ENCODE measurements around the gene LRP5.
A peak's percentile ranks its signal among the peaks of the same experiment; 100 is the strongest.
"Not testable (repeated sequence)": the region's sequence is repeated elsewhere in the genome, so short reads cannot be mapped to it uniquely, and the experiment has no call there.

Gene LRP5

GRCh38 chr11:68340784-68341556 lies 28.6 kb downstream of the LRP5 start:
- TF ChIP-seq CTCF (IDR thresholded peaks at IDR 0.05; ENCODE audit: low read length, missing control alignments), result no peak
- DNase-seq (ENCODE audit: low read depth), result no peak
- H3K4me3 ChIP-seq (replicated peaks; ENCODE audit: low read depth, low read length), result no peak overlapping the region

GRCh38 chr11:68341557-68342458 lies 29.4 kb downstream of the LRP5 start:
- H3K4me3 ChIP-seq (replicated peaks; ENCODE audit: low read depth, low read length), result no peak overlapping the region
- no peak for DNase-seq (ENCODE audit: low read depth)
- TF ChIP-seq CTCF (IDR thresholded peaks at IDR 0.05; ENCODE audit: low read length, missing control alignments), result peak; percentile 3

- no peak for TF ChIP-seq CTCF (IDR thresholded peaks at IDR 0.05; ENCODE audit: low read length, missing control alignments)
- H3K4me3 ChIP-seq (replicated peaks; ENCODE audit: low read depth, low read length), result no peak overlapping the region
- no peak for DNase-seq (ENCODE audit: low read depth)
These were observed 30.2 kb downstream of the LRP5 start for GRCh38 chr11:68342459-68343158.

- no peak for TF ChIP-seq CTCF (IDR thresholded peaks at IDR 0.05; ENCODE audit: low read length, missing control alignments)
- H3K4me3 ChIP-seq (replicated peaks; ENCODE audit: low read depth, low read length), result no peak overlapping the region
- DNase-seq (ENCODE audit: low read depth), result no peak
These were observed 31.4 kb downstream of the LRP5 start for GRCh38 chr11:68343761-68344256.

- not testable (repeated sequence) for DNase-seq (ENCODE audit: low read depth)
These were observed 32.4 kb downstream of the LRP5 start for GRCh38 chr11:68344821-68345220.

GRCh38 chr11:68345776-68346461 lies 33.5 kb downstream of the LRP5 start:
- no peak overlapping the region for H3K4me3 ChIP-seq (replicated peaks; ENCODE audit: low read depth, low read length)
- DNase-seq (ENCODE audit: low read depth), result no peak
- no peak for TF ChIP-seq CTCF (IDR thresholded peaks at IDR 0.05; ENCODE audit: low read length, missing control alignments)

More at GRCh38 chr11:68344821-68345220, 32.4 kb downstream of the LRP5 start:
- H3K4me3 ChIP-seq (replicated peaks; ENCODE audit: low read depth, low read length), result not testable (repeated sequence)

All from fibroblast of pulmonary artery (primary cell).